Renal cortical epithelial cell (primary cell): ENCODE results near the gene DIS3L2. TPM values are rescaled to one million over a fixed set of nuclear protein-coding genes. Genes with fewer than 3 reads are reported as not detected.
"Not testable (repeated sequence)": the region's sequence is repeated elsewhere in the genome, so short reads cannot be mapped to it uniquely, and the experiment has no call there.

ENCODE experiments used
- DNase-seq: peaks from one replicate; pipeline ENCODE4 v3.0.0-alpha.2; 2011; ENCODE audit warnings: low read depth
- total RNA-seq: library from RNA; depleted of rRNA; stranded (reverse); fragments of >200 nt; gene quantifications from 2 replicates; pipeline ENCODE4 v1.2.3, GENCODE V29; 2014

Gene DIS3L2
- total RNA-seq, 1 donor from 2014 or later: 28.5 TPM

GRCh38 chr2:232115728-232116361 lies 154.3 kb downstream of the DIS3L2 start:
- DNase-seq: not testable (repeated sequence)

DNA sequence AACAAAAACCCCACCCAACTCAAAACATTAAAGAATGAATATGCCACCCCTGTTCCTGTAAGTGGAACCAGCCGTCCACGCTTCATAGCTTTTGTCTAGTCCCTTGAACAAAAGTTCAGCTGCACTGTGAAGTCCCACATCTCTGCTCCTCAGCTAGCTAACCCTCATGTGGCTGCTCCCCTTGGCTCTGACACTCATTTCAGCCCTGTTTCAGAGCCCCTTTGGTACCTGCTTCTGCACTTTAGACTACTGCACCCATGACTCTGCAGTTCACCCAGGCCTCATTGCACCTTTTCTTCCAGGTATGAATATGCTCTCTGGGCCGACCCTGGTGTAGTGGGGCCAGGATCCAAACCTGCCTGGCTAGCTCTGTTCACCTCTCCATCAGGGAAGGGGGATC lies 155.3 kb downstream of the DIS3L2 start:
- DNase-seq: no peak

DNA sequence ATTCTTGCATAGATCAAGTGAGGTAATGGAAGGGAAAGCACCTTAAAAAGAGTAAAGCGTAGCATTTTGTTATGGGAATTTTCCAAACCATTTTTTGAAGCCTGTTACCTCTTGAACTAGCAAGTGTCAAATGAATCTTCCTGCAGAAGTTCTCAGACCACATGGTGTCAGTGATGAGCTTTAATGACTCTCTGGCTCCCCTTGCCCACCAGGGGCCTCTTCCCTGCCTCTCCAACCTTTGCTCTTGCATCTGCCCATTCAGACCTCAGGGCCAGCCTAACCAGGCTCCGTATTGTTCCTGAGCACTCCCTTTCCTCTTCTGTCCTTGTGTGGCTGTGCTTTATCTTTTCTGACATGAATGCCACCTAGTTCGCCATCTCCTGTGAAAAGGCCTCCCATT lies 155.9 kb downstream of the DIS3L2 start:
- no peak for DNase-seq

DNA sequence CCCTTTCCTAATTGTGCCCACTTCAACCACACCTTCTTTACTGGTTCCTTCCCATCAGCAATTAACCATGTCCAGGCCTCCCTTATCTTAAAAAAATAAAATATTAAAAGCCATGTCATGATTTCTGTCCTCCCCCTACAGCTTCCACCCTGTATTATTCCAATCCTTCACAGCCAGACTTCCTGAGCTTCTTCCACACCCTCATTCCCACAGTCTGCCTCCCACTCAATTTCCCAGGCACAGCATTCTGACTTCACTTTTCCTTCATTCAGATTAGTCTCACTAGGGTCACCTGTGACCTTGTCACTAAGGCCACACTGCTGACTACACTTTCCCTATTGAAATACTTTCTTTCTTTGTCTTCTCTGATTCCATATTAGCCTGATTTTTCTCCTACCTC lies 159.4 kb downstream of the DIS3L2 start:
- DNase-seq: peak; percentile 12

DNA sequence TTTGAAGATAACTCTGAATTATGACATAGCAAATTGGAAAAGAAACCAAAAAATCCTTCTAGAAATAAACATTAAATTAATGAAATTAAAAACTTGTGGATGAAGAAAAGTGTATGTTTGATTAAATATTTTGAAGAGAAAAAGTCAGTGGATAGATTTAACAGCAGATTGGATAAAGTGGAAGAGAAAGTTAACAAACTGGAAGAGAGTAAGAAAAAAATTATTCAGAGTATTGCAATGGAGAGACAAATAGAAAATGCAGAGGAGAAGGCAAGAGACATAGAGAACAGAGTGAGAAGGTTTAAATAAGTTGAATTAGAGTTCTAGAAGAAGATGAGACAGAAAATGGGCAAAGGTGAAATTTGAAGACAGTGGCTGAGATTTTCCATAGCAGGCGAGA lies 162.8 kb downstream of the DIS3L2 start:
- no peak for DNase-seq

- DNase-seq: no peak
Measured at GRCh38 chr2:232126301-232127099, 165.0 kb downstream of the DIS3L2 start.

DNA sequence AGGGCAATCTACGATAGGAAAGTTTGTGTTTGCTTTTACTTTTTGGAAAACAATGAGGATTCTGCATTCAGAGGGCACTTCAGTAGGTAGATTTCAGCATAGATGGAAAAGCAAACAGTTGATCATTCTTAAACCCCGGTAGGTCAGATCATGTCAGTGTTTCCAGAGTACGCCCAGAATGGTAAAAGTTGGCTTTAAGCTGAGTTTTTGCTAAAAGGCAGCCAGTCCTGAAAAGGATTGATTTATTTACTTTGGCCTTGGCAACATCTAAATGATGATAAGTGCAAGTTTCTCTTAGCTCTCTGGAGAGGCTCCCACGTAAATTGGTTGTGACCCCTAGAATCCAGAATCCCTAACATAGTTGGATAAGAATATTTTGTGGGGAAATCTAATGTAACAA lies 168.0 kb downstream of the DIS3L2 start:
- DNase-seq: no peak

- DNase-seq: peak; percentile 9
Measured at GRCh38 chr2:232132181-232132580, 170.7 kb downstream of the DIS3L2 start.

DNA sequence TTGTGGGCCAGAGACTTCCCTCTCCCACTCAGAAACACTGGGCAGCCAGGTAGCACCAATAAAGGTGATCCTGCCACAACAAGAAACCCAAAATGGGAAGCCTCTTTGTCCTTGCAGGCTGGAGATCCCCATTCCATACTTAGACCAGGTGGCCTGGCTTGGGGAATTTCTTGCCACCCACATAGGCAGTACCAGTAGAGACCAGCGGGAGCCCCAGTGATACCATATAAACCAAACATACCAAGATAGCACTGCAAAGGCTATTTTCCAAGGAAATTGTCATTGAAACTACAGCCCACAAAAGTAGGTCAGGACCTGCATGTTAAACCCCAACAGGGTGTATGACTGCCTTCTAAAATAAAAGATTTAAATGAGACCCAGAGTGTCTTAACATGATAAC lies 171.6 kb downstream of the DIS3L2 start:
- peak; percentile 5 for DNase-seq

DNA sequence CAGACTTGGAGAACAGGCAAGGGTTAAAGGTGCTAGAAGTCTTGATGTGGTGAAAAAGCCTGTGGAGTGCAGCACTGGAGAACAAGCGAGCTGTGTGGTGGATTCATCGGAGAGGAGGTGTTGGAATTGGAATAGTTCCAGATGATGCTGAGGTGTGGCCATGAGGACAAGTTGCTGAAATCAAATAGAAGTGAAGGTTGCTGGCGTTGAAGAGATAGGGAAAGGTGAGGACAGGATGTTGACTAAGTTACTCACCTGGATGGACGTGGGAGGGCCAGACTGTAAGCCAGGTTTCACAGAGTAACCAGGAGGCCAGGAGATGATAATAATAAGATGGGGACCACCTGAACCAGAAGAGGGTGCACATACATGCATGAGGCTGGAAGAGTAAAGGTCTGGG lies 173.4 kb downstream of the DIS3L2 start:
- DNase-seq: no peak

GRCh38 chr2:232137356-232138147 lies 176.0 kb downstream of the DIS3L2 start:
- DNase-seq: no peak

GRCh38 chr2:232138441-232138840 lies 176.9 kb downstream of the DIS3L2 start:
- DNase-seq: no peak

- no peak for DNase-seq
Measured at GRCh38 chr2:232139171-232139594, 177.7 kb downstream of the DIS3L2 start.

GRCh38 chr2:232139786-232140562 lies 178.5 kb downstream of the DIS3L2 start:
- no peak for DNase-seq

- DNase-seq: no peak
Measured at GRCh38 chr2:232141591-232141990, 180.1 kb downstream of the DIS3L2 start.

- peak; percentile 26 for DNase-seq
Measured at GRCh38 chr2:232142049-232142448, 180.5 kb downstream of the DIS3L2 start.

GRCh38 chr2:232142502-232142901 lies 181.0 kb downstream of the DIS3L2 start:
- DNase-seq: no peak

DNA sequence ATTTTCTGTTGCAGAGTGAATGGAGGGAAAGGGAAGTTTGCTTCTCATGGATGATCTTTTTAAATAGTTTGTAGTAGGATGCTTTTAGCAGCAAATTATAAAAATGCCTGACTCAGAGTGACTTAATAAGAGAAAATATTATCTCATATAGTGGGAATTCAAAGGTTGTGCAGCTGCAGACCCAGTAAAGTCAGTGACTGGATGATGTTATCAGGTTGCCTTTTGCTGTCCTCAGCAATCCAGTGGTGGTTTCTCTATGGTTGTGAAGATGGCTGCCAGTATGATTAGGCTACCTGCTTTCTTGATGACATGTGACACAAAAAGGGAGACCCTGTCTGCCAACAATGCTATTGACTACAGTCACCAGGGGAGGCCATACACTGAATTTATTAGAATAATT lies 184.8 kb downstream of the DIS3L2 start:
- no peak for DNase-seq

GRCh38 chr2:232147440-232148077 lies 186.0 kb downstream of the DIS3L2 start:
- no peak for DNase-seq

- no peak for DNase-seq
Measured at GRCh38 chr2:232162187-232162586, 200.7 kb downstream of the DIS3L2 start.

- DNase-seq: no peak
Measured at GRCh38 chr2:232170396-232170795, 208.9 kb downstream of the DIS3L2 start.
